HG02642 (cell line): ENCODE data around the gene RGN.
"Not testable (repeated sequence)": the region's sequence is repeated elsewhere in the genome, so short reads cannot be mapped to it uniquely, and the experiment has no call there.

ENCODE experiments used
- ATAC-seq: cut with Tn5 transposase; IDR thresholded peaks from one replicate; pipeline ENCODE4 v1.9.1; 2021; ENCODE audit warnings: mild to moderate bottlenecking; ENCODE audit not compliant: unreplicated experiment, poor library complexity

The RGN gene

DNA sequence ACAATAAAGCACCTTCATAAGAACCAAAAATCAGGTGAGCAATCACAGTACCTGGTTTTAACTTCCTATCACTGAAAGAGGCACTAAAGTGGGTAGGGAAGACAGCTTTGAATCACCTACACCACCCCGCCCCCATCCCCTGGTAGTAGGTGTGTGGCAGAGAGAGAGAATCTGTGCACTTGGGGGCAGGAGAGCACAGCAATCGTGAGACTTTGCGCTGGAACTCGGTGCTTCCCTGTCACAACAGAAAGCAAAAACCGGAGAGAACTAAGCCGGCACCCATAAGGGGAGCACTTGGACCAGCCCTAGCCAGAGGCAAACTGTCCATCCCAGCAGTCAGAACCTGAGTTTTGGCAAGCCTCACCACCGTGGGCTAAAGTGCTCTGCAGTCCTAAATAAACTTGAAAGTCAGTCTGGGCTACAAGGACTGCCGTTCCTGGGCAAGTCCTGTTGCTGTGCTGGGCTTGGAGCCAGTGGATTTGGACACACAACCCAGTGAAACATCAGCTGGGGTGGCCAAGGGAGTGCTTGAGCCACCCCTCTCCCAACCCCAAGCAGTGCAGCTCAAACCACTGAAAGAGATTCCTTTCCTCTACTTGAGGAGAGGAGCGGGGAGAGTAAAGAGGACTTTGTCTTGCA lies 34.2 kb downstream of the RGN start:
- no peak for ATAC-seq

DNA sequence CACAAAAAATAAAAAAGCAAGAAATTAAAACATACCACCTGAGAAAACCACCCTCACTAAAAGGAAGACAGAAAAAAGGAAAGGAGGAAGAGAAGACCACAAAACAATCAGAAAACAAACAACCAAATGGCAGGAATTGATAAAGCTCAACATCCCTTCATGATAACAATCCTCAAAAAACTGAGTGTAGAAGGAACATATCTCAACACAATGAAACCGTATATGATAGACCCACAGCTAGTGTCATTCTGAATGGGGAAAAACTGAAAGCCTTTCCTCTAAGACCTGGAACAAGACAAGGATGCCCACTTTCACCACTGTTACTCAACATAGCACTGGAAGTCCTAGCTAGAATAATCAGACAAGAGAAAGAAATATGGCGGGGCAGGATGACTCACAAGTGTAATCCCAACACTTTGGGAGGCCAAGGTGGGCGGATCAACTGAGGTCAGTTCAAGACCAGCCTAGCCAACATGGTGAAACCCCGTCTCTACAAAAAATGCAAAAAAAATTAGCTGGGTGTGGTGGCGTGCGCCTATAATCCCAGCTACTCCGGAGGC lies 38.4 kb downstream of the RGN start:
- not testable (repeated sequence) for ATAC-seq

DNA sequence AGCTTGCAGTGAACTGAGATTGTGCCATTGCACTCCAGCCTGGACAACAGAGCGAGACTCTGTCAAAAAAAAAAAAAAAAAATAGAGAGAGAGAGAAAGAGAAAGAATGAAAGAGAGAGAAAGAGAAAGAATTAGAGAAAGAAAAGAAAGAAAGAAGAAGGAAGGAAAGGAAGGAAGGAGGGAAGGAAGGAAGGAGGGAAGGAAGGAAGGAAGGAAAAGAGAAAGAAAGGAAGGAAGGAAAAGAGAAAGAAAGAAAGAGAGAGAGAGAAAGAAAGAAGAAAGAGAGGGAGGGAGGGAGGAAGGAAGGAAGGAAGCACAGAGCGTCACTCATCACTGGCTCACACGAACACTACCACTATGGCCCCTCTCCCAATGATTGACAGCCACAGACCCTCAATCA lies 46.2 kb downstream of the RGN start:
- ATAC-seq = not testable (repeated sequence)

DNA sequence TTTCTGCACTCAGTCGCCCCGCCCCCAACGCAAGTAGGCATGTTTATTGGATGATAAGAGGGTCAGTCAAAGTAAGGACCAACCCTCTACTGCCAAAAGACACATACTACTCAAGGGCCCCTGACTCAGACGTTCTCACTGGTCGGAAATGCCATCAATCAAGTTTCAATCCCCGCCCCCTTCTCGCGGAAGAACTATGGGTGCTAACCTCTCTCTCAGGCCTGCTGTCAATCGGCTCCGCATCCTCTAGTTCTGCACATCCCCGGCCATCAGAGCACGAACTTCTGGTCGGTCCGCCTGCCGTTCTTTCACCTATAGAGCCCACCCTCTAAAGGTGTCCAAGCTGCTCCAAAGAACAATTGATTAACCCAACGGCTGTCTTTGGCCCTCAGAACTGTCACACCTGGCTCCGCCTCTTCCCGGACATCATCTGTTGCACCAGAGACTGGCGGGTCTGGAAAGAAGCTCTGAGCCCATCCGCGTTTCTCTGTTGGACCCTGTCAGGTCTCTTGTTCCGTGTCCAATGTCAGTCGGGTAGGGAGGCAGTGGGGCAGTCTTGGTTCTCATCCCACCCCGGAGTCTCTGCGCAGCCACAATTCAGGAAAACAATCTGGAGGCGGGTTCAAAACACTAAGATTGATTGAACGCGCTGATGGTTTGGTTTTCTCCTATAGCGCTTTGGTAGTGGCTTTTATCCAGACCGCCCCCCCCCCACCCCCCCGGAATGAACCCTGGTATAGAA lies 51.1 kb downstream of the RGN start:
- peak; percentile 99 for ATAC-seq

DNA sequence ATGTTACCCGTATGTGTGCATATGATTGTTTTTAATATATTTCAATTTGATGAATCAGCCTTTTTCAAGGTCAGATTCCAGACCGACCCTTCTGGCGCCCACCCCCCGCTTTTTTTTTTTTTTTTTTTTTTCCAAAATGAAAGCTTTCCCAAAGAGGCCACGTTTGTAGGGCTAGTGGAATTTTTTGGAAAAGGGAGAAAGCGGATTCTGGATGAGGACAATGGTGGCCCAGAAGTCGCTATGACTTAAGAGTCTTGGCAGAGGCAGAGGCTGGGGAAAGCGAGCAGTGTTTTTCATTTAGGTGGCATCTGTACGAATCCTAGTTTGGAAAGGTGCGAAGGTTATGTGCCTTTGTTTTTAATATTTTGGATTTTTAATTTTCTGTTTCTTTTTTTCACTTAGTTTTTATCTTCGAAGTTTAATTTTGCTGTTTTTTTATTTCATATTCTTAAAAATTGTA lies 51.7 kb downstream of the RGN start:
- no peak for ATAC-seq

DNA sequence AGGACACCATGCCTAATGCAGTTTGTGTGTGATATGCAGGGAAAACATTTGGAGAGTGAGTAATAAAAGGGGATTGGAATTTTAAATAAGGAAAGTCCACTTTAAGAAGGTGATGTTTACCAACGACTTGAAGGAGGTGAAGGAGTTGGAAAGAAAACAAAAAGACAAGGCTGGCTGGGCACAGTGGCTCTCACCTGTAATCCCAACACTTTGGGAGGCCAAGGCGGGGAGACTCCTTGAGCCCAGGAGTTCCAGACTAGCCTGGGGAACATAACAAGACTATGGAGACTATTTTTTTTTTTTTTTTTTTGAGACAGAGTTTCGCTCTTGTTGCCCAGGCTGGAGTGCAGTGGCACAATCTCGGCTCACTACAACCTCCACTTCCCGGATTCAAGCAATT lies 55.2 kb downstream of the RGN start:
- ATAC-seq = no peak

DNA sequence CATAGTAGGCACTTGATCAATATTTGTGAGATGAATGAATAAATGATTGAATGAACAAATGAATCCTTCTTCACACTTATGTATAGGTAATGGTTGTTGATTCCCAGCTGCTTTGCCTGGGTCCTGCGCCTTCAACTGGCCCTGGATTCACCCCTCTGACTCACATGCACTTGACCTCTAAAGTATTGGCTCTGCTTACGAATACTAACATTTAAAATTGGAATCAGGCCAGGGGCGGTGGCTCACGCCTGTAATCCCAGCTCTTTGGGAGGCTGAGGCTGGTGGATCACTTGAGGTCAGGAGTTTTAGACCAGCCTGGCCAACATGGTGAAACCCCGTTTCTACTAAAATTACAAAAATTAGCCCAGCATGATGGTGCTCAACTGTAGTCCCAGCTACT lies 57.4 kb downstream of the RGN start:
- not testable (repeated sequence) for ATAC-seq

DNA sequence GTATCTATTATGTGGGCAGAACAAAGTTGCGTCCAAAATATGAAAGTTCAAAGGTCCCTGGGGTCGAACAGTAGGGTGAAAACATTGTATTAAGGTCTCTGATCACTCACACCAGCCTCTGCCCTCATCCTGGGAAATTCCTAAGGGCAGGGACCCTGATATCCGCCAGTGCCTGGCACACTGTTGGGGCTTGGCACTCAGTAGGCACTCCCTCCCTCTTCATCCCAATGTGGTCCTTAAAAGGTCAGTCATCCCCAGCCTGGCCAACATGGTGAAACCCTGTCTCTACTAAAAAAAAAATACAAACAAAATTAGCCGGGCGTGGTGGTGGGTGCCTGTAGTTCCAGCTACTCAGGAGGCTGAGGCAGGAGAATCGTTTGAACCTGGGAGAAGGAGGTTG lies 59.9 kb downstream of the RGN start:
- no peak for ATAC-seq
